HG02623 (cell line): ENCODE measurements around the gene SWSAP1.
"Not testable (repeated sequence)": the region's sequence is repeated elsewhere in the genome, so short reads cannot be mapped to it uniquely, and the experiment has no call there.

Experiments
- ATAC-seq: cut with Tn5 transposase; IDR thresholded peaks from one replicate; pipeline ENCODE4 v1.9.1; 2021; ENCODE audit warnings: moderate library complexity; ENCODE audit not compliant: unreplicated experiment

Gene SWSAP1

GRCh38 chr19:11378319-11379189 is 4.1 kb downstream of the SWSAP1 start:
- no peak for ATAC-seq

- not testable (repeated sequence) for ATAC-seq
Observed at GRCh38 chr19:11379269-11379845, 4.9 kb downstream of the SWSAP1 start.

- ATAC-seq: no peak
Observed at GRCh38 chr19:11379857-11380350, 5.4 kb downstream of the SWSAP1 start.

GRCh38 chr19:11380653-11381537 is 6.4 kb downstream of the SWSAP1 start:
- peak; percentile 74 for ATAC-seq

- no peak for ATAC-seq
Observed at GRCh38 chr19:11382898-11383705, 8.6 kb downstream of the SWSAP1 start.

GRCh38 chr19:11383706-11384048 is 9.2 kb downstream of the SWSAP1 start:
- no peak for ATAC-seq

GRCh38 chr19:11384778-11385129 is 10.3 kb downstream of the SWSAP1 start:
- ATAC-seq: no peak

- no peak for ATAC-seq
Observed at GRCh38 chr19:11387162-11388034, 12.9 kb downstream of the SWSAP1 start.

GRCh38 chr19:11390359-11390758 is 15.9 kb downstream of the SWSAP1 start:
- ATAC-seq: no peak

- no peak for ATAC-seq
Observed at GRCh38 chr19:11390933-11391680, 16.6 kb downstream of the SWSAP1 start.

GRCh38 chr19:11397089-11397610 is 22.7 kb downstream of the SWSAP1 start:
- ATAC-seq: no peak

GRCh38 chr19:11399667-11400066 is 25.2 kb downstream of the SWSAP1 start:
- no peak for ATAC-seq

GRCh38 chr19:11400798-11401197 is 26.3 kb downstream of the SWSAP1 start:
- no peak for ATAC-seq

GRCh38 chr19:11401808-11402543 is 27.5 kb downstream of the SWSAP1 start:
- ATAC-seq: no peak

- no peak for ATAC-seq
Observed at GRCh38 chr19:11404588-11405222, 30.2 kb downstream of the SWSAP1 start.

GRCh38 chr19:11405846-11406643 is 31.6 kb downstream of the SWSAP1 start:
- ATAC-seq: no peak
